ENCODE measurements around the gene CTLA4.
A peak's percentile ranks its signal among the peaks of the same experiment; 100 is the strongest.

Gene CTLA4

DNA sequence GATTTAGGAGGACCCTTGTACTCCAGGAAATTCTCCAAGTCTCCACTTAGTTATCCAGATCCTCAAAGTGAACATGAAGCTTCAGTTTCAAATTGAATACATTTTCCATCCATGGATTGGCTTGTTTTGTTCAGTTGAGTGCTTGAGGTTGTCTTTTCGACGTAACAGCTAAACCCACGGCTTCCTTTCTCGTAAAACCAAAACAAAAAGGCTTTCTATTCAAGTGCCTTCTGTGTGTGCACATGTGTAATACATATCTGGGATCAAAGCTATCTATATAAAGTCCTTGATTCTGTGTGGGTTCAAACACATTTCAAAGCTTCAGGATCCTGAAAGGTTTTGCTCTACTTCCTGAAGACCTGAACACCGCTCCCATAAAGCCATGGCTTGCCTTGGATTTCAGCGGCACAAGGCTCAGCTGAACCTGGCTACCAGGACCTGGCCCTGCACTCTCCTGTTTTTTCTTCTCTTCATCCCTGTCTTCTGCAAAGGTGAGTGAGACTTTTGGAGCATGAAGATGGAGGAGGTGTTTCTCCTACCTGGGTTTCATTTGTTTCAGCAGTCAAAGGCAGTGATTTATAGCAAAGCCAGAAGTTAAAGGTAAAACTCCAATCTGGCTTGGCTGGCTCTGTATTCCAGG is at the start of gene CTLA4:
TSS of gene CTLA4 (plus strand) at position 211 of the 640 bp plus-strand sequence. CDS start at position 383, 172 bp downstream.
- DNase-seq (ENCODE audit: low read depth in 2 of 3, low spot score in 2 of 3): no peak

DNA sequence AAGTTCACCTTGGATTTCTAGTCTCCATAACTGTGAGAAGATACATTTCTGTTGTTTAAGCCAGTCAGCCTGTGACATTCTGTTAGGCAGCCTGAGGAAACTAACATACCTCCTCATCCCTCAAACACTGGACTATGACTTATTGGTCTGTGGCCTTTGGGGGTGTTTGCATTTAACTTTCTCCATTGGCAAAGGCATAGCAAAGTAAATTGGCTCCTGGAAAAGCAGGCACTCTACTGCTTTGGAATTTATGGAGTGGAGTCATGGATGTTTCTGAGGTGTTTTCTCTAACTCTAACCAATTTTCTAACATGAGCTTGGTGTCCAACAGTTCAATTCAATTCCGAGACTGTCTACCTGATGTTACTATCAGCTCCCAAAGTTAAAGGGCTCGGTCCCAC is 48.9 kb upstream of the CTLA4 start:
- DNase-seq (ENCODE audit: low read depth in 2 of 3, low spot score in 2 of 3): no peak

DNA sequence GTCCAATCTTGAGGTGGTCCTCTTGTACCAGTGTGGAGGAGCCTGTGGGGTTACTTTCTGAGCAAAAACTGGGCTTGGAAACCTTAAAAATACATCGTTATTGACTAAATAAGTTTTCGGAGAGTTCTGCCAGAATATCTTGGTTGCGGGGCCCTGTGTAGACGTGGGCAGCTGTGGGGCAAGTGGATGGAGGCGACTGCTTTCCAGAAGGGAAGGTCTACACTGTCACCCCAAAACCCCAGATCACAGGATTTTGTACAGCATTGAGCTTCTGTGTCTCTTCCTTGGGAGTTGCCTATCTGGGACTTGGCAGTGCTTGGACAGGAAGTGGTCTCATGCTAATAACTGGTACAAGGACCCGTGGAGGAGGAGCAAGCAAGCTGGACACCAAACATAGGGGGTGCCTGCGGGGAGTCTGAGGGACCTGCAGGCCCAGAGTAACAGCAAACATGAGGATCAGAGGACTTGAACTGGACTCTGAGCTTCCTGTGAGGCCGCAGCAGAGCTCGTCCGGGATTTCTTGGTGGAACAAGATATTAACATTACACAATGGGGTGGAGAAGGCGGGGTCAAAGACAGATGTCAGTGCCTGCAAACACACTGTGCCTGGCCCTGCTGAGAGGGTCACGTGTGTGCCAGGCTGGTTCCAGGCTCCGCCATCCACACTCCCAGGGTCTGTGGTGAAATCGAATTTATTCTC is 48.0 kb upstream of the CTLA4 start:
- no peak for DNase-seq (ENCODE audit: low read depth in 2 of 3, low spot score in 2 of 3)

DNA sequence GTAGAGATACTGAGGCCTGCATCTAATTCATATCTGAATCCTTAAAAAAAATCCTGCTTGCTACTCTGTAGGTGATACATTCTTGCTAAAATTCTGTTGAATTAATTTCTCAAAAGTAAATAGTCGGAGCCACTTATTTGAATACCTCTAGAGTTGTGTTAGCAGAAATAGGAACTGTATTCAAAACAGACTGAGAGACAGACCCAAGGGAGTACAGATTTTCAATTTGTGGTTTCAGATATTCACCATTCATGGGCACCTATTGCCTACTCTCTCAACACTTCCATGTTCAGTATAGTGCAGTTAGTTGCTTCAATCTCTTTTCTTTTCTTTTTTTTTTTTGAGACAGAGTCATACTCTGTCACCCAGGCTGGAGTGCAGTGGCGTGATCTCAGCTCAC is 46.6 kb upstream of the CTLA4 start:
- no peak for DNase-seq (ENCODE audit: low read depth in 2 of 3, low spot score in 2 of 3)

DNA sequence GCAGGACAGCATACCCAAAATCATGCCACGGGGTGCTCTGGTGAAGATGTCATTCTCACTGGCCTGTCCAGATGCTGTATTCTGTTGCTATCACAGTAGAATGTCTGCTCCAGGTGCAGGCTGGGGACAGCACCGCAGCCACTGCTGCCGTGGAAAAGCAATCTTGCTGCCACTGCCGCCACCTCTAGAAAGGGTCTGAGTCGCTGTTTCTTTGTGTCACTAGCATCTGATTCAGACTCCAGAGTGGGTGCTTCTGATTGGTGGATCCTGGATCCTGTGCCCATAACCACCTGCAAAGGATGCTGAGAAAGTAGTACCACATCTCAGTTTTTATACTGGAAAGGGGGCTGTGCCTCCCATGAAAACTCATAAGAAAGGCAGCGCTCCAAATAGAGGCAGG is 45.3 kb upstream of the CTLA4 start:
- no peak for DNase-seq (ENCODE audit: low read depth in 2 of 3, low spot score in 2 of 3)

DNA sequence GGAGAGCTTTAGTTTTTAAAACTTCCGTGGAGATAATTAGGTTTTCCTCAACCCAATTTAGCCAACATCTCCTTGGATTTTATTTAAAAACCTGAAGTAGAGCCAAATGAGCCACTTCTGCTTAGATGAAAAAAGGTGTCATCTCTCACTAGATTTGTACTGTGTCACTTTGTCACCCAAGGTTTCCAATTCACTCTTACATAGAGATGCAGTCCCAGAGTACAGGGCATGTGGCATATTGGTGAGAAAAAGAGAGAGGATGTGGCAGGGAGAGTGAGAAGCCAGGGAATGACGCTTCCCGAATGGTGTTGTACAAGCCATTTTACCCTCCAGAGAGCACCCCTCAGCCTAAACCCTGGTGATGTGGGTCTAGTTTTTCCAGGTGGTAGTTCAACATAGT is 44.4 kb upstream of the CTLA4 start:
- DNase-seq (ENCODE audit: low read depth in 2 of 3, low spot score in 2 of 3): no peak

DNA sequence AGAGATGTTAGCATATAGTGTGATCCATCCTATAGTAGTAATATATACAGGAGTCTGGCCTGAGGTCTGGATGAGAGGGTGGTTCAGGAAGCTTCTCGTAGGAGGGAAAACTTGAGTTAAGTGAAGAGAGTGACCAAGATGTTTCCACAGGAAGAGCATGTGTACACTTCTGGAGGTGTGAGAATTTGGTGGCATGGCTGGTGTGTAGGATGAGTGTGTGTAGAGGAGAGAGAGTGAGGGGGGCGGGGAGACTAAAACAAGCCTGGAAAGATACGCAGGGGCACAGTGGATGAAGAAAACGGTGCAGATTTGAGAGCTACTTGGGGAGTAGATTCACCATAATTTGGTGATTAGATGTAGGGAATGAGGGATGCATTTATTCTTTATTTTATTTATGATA is 43.5 kb upstream of the CTLA4 start:
- DNase-seq (ENCODE audit: low read depth in 2 of 3, low spot score in 2 of 3): no peak

DNA sequence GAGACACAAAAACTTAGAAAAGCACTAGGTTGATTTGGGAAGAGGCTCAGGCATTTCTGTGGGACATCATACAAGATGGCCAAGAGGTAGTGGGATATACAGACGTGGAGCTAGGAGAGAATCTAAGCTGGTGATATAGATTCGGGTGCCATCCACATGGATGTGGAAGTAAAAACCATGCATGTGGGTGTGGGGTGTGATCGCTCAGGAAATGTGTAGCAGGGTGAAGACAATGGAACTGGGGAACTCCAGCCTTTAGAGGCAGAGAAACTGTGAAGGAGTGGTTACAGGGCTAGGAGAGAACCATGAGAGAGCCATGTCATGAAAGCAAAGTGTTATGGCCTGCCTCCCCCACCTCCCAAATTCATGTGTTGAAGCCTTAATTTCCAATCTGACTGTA is 43.0 kb upstream of the CTLA4 start:
- no peak for DNase-seq (ENCODE audit: low read depth in 2 of 3, low spot score in 2 of 3)

DNA sequence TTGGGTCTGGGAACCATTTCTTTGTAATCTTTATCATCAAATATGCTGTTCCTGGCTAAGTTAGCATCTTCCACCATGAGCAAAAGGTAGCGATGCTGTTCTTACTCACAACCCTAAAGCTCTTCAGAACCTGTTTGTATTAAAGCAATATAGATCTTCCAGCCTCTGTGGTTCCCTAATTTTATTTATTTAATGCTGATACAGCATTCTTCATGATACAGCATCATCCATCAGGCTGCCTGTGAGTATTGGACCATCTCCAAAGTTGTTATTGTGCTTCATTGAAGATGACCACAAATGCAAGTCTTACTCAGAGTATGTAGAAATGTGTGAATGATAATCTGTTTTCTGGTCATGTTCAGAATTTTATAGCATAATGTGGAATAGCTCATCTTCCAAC is 40.9 kb upstream of the CTLA4 start:
- no peak for DNase-seq (ENCODE audit: low read depth in 2 of 3, low spot score in 2 of 3)

DNA sequence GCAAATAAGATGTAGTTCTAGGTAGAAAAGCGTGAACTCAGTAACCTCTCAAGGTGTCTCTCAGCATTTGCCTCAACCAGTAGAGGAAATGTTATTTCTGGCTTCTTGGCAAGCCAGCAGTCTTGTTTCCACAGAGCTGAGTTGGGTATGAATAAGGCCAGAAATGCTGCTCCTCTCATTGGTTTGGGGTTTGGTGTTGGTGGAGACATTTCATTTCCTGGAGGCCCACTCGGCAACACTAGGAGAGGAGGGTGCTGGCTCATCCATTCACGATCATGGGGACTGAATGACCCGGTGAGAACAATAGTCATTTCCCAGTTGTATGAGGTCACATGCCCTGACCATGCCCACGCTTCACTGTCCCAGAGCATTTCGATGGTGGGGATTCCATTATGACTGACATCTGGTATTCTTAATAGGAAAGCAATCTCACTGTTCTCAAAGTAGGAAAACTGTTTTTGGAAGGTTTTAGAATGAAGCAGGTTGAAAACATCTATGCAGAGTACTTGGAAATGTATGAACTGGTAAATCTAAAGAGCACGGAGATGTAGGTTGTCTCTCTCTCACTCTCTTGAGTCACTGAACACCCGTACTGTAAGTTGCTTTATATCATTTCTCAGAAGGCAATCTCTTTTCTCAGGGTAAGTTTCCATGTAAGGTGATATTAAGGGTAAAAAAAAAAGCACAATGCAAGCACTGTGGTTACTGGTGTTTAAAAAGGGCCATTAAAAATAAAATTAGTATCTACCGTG is 37.1 kb upstream of the CTLA4 start:
- peak in 2 of 3 experiments; percentile 36 to 48 for DNase-seq (ENCODE audit: low read depth in 2 of 3, low spot score in 2 of 3)

DNA sequence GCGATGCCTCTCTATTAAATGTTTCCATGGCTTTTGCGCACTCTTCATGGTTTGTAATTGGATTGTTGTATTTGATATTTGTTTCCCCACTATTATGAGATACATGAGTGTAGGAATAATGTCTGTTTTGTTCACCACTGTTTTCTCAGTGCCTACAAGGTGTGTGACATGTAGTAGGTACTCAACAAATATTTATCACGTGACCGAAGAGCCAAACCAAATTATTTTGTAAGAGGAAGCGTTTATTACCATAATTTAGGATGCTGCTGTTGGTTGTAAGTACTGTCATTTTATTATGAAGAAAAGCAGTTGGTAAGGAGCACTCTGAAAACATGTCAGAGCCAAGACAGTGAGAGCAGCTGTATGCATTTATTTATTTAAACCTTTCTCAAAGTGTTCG is 32.2 kb upstream of the CTLA4 start:
- no peak for DNase-seq (ENCODE audit: low read depth in 2 of 3, low spot score in 2 of 3)

DNA sequence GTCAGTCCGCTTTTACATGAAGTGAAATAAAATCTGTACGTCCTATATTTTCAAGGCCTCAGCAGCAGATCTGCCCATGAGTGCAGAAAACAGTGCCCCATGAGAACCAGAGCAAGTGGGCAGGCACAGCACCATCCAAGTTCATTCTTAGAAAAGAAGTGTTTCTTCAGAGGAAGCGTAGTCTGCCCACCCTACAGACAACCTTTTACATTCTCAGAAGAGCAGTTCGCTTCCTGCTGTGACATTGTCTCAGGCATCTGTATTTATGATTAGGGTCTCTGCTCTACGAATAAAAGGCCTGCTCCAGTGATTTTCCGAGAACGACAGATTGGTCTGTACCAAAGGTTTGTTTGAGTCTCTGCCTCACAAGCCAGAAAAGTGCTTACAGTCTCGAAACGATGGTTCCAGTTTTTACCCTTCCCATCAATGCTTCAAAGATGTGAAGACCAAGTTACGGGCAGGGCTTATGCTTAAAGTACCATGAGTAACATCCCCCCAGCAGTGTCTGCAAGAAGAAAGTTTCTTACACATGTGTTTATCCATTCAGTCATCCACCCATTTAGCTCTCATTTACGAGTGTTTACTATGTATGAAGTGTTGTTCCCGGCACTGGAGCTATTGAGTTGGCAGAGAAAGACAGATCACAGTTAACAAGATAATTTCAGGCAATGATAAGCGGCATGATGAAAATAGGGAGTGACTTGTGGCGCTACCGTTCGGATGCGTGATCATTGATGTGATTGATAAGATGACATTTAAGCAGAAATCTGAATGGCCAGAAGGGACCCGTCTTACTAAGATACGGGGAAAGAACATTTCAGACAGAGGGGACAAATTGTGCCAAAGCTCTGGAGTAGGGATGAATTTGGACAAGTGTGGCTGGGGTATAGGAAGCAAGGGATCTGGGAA is 31.4 kb upstream of the CTLA4 start:
- DNase-seq (ENCODE audit: low read depth in 2 of 3, low spot score in 2 of 3): no peak

DNA sequence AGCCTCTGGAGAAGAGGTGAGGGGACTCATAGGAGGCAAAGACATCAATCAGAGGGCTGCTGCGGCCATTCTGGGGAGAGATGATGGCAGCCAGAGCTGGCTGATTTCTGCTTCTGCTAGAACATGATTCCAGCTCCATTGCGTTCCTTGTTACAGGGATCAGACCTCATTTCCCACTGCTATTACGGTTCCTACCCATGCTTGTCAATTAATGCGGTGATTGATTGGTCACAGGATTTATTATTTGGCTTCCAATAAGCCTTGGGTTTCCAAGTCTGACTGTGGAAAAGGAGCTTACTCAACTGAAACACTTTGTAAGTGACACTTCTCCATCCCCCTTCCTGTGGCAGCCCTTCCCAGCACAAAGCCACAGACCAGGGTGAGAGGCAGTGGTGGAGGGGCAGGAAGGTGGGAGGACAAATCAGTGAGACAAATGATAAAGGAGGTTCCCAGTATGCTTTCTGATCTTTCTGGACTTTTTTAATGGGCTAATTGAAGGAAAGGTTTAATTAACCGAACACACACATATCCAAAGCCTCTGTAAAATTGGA is 26.8 kb upstream of the CTLA4 start:
- DNase-seq (ENCODE audit: low read depth in 2 of 3, low spot score in 2 of 3): no peak

DNA sequence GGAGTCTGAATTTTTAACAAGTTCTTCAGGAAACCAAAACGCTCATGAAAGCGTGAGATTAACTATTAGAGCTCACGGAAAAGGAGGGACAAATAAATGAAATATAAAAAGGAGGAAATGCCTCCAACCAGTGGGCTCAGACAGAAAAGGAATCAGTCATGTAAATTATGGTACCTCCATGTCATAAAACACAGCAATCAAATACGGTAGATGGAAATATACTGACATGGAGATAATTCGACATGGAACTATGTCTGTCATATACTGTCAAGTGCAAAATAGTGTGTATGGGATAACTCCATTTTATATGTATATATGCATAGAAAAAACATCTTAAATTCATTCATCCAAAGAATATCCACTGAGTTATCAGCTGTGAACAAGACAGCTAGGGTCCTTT is 25.9 kb upstream of the CTLA4 start:
- no peak for DNase-seq (ENCODE audit: low read depth in 2 of 3, low spot score in 2 of 3)

DNA sequence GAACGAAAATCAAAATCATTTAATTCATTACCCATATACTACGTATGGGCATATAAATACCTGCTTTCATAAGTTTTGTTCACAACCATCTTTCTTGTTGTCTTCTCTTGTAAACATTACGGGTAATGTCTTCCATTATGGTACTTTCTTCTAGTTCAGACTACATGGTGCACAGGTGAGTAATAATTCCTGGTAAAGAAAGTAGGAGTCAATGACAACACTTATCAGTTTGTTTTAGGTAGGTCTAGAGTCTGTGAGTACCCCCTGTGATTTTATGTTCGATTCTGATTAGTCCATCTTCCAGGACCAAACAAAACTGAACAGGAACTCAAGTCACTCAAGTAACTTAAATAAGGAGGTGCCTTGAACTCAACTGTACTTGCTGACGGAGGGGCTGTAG is 25.2 kb upstream of the CTLA4 start:
- DNase-seq (ENCODE audit: low read depth in 2 of 3, low spot score in 2 of 3): no peak

DNA sequence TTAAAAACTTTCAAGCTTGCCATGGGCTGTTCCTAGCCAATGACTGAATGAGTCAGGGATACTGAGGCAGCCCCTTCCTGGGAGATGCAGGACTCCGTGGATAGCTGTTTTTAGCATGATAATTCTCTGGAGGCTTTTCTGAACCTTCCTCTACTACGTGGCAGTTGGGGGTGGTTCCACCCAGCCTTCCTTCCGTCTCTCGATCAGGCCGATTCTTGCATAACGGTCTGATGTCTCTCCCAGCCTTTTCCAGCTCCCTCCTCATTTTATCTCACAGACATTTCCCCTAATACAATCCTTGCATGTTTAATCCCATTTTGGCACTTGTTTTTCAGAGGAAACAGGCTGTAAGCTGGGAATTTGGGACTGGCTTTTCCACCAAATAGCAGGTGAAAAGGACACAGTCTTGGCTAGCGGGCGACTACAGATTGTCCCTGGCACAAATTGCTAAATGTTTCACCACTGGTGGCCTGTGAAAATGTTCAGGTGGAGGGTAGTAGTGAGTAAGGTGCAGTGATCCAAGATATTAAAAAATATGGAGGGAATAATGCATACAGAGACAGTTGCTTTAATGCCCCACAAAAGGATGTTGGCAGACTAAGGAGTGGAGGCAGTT is 21.0 kb upstream of the CTLA4 start:
- DNase-seq (ENCODE audit: low read depth in 2 of 3, low spot score in 2 of 3): no peak

DNA sequence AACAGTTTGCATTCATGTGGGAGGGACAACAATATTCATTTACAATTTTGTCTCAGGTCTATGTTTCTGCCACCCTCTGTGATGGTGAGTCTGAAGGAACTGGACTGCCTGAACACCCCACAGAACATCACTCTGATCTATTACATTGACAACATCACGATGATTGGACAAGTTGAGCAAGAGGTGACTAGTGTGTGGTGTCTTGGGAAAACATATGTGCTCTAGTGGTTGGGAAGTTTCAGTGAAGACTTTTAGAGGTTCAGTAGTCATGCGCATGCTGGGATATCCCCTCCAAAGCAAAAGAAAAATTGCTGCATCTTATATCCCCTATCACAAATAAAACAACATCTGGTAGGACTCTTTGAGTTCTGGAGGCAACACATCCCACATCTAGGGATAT is 18.6 kb upstream of the CTLA4 start:
- DNase-seq (ENCODE audit: low read depth in 2 of 3, low spot score in 2 of 3): no peak

DNA sequence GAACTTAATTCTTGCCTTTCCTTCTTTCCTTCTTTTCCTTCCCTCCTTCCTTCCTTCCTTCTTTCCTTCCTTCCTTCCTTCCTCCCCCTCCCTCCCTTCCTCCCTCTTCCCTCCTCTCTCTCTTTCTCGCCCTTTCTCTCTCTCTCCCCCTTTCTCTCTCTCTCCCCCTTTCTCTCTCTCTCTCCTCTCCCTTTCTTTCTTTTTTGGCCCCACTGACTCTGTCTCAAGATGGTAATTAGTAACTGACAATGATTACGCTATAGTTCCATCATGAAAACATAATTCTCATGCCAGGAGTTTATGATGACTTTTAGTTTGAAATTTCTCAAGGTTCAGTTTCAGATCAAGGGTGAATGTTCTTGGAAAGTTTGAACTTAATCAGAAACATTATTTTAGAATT is 14.8 kb upstream of the CTLA4 start:
- no peak for DNase-seq (ENCODE audit: low read depth in 2 of 3, low spot score in 2 of 3)

DNA sequence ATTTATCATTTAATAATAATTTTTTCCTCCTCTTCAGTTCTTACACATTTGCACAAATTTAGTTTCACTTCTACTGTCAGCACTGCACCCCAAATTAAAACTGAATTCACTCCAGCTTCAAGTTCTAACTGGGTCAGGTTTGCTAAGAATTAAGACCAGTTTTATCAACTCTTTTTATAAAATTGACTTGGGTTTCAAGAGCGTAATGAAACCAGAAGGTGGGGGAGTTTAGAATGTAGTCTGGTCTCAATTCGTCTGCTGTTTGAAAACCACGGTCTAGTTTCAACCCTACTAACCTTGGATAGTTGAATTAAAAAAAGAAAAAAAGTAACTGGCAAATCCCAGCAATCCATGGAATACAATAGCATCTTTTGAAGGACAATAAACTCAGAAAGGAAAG is 14.3 kb upstream of the CTLA4 start:
- DNase-seq (ENCODE audit: low read depth in 2 of 3, low spot score in 2 of 3): no peak

DNA sequence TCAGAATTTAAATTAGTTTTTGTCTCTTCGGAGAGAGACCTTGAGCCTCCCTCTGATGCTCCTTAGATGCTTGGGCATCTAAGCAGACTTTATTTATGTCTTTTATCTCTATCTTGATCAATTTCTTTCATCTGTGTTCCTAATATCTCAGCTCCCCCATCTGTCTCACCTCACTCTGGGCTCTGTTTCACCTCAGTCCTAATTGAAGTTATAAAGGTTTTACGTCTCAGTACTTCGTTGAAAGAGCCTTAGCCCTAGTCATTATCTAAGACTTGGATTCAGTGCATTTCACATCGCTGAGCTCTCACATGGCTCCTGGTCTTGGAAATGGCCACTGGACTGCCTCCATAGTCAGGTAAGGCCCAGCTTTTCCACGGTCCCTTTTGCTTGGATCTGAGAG is 13.8 kb upstream of the CTLA4 start:
- DNase-seq (ENCODE audit: low read depth in 2 of 3, low spot score in 2 of 3): no peak

DNA sequence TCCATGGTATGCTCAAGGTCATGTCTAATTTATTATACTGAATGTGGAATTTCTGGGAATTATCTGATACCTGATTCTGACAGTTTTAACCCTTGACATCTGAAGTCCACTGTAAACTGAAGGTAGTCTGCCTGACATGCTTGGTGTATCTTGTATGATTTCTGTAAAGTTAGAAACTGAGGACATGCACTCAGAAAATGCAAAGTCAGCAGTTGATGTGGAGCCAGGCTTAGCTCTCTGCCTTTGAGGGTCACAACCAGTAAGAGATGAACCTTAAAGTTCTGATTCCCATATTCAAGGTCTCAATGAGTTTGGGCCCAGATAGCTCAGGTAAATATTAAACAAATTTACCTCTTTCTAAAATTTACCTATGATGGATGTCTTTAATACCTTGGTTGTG is 12.3 kb upstream of the CTLA4 start:
- no peak for DNase-seq (ENCODE audit: low read depth in 2 of 3, low spot score in 2 of 3)

All from activated CD8-positive, alpha-beta memory T cell treated with anti-CD3 and anti-CD28 coated beads for 48 hours (primary cell).